Vagina (tissue), 1 donor: ENCODE results near the gene ADGRL3. TPM values are rescaled to one million over a fixed set of nuclear protein-coding genes. Genes with fewer than 3 reads are reported as not detected.

Experiments
- small RNA-seq: library from RNA; depleted of rRNA; stranded (forward); fragments of <200 nt; gene quantifications from one replicate; pipeline ENCODE3, GENCODE V24; 2016
- total RNA-seq: library from RNA; depleted of rRNA; stranded (reverse); fragments of >200 nt; gene quantifications from one replicate; pipeline ENCODE4 v1.2.3, GENCODE V29; 2016

Gene ADGRL3
- total RNA-seq, 1 donor from 2014 or later: 16.9 TPM

Small RNA genes lying within 50 kb of the gene (small RNA-seq; reads per million reads assigned to genes)
- gene RF00019: not detected
